Testis (tissue), 3 donors: ENCODE measurements around the gene DMWD. TPM values are rescaled to one million over a fixed set of nuclear protein-coding genes. Genes with fewer than 3 reads are reported as not detected.

ENCODE experiments used
- DNase-seq: peaks from one replicate; pipeline ENCODE4 v3.0.0-alpha.2; 2019
- H3K27ac ChIP-seq, 2 donors: fragments of 200-600 bp; sonication (generic); one replicate each; pipeline ENCODE4 v1.5.1; 2019
- H3K27me3 ChIP-seq: fragments of 200-600 bp; sonication (generic); one replicate; pipeline ENCODE4 v1.5.1; 2019
- H3K36me3 ChIP-seq: fragments of 200-600 bp; sonication (generic); one replicate; pipeline ENCODE4 v1.5.1; 2017; ENCODE audit warnings: low read depth; ENCODE audit errors: missing control alignments
- H3K4me1 ChIP-seq: fragments of 200-600 bp; sonication (generic); one replicate; pipeline ENCODE4 v1.5.1; 2019
- H3K4me3 ChIP-seq, 2 donors: fragments of 200-600 bp; sonication (generic); one replicate each; pipeline ENCODE4 v1.5.1; 2017 to 2019
- H3K9me3 ChIP-seq: fragments of 200-600 bp; sonication (generic); one replicate; pipeline ENCODE4 v1.5.1; 2017
- POLR2A ChIP-seq: fragments of 450-650 bp; IDR thresholded peaks from one replicate; pipeline ENCODE4 v1.6.1; 2017; ENCODE audit warnings: antibody characterized with exemption, mild to moderate bottlenecking, moderate library complexity
- WGBS, 2 donors: methylation state at CpG; one replicate each; pipeline ENCODE4 v1.1.5; 2018; 5-methylcytosine and 5-hydroxymethylcytosine counted together
- intact Hi-C: fragments of 100-400 bp; cut with DNase I; formaldehyde crosslinking; loops from one replicate; pipeline ENCODE4 v1.15.1; 2023; ENCODE audit warnings: low total_unique reads
- polyA plus RNA-seq: library from polyadenylated mRNA; stranded (reverse); fragments of 350-450 nt; fragmentation: Illumina TruSeq; extraction: RNeasy Lipid Tissue Mini Kit (QIAGEN cat#74804); gene quantifications from one replicate; pipeline ENCODE4 v1.2.3, GENCODE V29; 2014; ENCODE audit warnings: low read depth, low replicate concordance; ENCODE audit not compliant: insufficient read depth
- total RNA-seq, 2 donors: library from RNA; depleted of rRNA; stranded (reverse); fragments of >200 nt; gene quantifications; one replicate each; pipeline ENCODE4 v1.2.3, GENCODE V29; 2016
- TF ChIP-seq, protein P1 (sequence below), 3 experiments: fragments of 450-650 bp in 2 of 3; fragments of 200-600 bp in 1 of 3; sonication (generic) in 1 of 3; IDR thresholded peaks; one replicate each; pipeline ENCODE4 v1.5.1; 2016 to 2019; ENCODE audit warnings: antibody characterized with exemption in 3 of 3, mild to moderate bottlenecking in 2 of 3, moderate library complexity in 1 of 3

Gene DMWD
- total and polyA plus RNA-seq, 3 donors from 2014 or later = 59.0 to 124 (median 111) TPM

DNA sequence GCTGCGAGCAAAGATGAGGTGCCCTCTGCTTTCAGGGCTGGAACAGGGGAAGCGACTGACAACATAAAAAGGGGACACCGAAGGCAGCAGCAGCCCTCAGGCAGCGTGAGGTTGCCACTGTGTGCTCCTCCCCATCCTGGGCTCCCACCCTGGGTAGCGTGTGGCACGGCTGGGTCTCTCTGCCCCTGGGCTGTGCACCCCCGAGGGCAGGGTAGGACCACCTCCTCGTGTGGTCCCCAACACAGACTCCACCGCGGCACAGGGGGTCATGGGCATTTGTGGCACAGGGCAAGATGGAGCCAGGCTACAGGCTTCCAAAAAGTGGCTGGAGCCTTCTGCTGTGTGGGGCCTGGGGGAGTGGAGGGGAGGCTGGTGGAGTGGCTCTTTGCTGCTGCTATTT is 28.9 kb upstream of the DMWD start:
- intact Hi-C loops = no loop called here
- WGBS, 2 donors = 79 to 87% methylated on average over 9 to 10 of the region's 10 CpGs
- Histone ChIP-seq H3K4me1 (no peaks in the 10 kb centered on the region), H3K27me3 (no peaks in the 10 kb centered on the region), H3K9me3 (no peaks in the 10 kb centered on the region), H3K27ac (no peak overlapping the region), H3K36me3 (no peaks in the 10 kb centered on the region), H3K4me3 (no peak overlapping the region)
- no peak for TF ChIP-seq POLR2A
- TF ChIP-seq, protein P1, sequence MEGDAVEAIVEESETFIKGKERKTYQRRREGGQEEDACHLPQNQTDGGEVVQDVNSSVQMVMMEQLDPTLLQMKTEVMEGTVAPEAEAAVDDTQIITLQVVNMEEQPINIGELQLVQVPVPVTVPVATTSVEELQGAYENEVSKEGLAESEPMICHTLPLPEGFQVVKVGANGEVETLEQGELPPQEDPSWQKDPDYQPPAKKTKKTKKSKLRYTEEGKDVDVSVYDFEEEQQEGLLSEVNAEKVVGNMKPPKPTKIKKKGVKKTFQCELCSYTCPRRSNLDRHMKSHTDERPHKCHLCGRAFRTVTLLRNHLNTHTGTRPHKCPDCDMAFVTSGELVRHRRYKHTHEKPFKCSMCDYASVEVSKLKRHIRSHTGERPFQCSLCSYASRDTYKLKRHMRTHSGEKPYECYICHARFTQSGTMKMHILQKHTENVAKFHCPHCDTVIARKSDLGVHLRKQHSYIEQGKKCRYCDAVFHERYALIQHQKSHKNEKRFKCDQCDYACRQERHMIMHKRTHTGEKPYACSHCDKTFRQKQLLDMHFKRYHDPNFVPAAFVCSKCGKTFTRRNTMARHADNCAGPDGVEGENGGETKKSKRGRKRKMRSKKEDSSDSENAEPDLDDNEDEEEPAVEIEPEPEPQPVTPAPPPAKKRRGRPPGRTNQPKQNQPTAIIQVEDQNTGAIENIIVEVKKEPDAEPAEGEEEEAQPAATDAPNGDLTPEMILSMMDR (IDR thresholded peaks at IDR 0.05) = no peak
- DNase-seq = no peak

DNA sequence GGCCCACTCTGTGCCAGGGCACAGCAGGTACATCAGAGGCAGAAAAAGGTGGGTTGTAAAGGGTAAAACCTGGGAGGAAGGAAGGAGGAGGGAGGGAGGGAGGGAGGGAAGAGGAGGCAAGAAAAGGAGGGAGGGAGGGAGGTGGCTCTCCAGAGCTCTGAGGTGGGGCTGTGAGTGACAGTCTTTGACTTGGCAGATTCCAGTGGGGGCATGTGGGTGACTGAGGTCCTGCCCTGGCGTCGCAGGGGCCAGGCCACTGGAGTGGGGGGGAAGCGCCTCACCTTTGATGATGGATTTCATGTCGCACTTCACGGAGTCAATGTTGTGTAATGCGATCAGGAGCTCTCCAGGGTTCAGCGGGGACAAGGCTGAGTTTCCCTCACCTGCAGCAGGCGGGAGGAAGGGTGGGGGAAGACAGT is 28.5 kb upstream of the DMWD start:
- no peak for DNase-seq
- Histone ChIP-seq H3K4me1 (no peaks in the 10 kb centered on the region), H3K9me3 (no peaks in the 10 kb centered on the region), H3K36me3 (no peaks in the 10 kb centered on the region), H3K27ac (no peak overlapping the region), H3K4me3 (no peak overlapping the region), H3K27me3 (no peaks in the 10 kb centered on the region)
- no peak for TF ChIP-seq POLR2A
- TF ChIP-seq, protein P1 (IDR thresholded peaks at IDR 0.05) = no peak
- WGBS, 2 donors = 81 to 91% methylated on average over 8 of the region's 8 CpGs
- intact Hi-C loops = no loop called here

DNA sequence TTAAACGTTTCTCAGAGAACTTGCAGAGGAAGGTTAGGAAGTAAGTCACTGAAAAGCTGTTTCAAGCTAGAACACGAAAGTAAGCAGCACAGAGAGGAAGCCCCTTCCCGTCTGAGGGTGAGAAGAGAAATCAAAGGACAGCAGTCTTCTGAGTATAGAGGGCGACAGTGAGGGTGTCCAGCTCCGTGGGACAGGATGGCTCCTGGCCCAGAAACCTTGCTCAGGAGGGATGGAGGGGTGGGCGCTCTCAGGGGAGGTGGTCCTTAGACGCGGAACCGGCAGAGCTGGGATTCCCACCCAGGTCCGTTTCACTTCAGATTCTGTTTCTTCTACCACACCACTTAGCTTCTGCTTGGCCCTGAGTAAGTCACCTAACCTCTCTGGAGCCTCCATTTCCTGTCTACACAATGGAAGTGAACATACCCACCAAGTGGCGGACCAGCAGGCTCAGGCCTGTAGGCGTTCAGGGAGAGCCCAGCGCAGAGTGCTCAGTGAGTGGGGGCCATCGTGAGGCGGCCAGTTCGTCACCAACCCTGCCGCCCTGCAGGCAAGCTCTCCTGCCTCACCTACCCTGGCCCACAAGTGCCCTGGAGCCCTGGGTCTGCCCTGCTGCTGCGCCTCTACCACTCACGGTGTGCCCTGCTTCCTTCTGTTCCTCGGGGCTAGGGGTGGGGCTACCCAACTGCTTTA is 27.9 kb upstream of the DMWD start:
- Histone ChIP-seq H3K4me3 (no peak overlapping the region), H3K4me1 (no peaks in the 10 kb centered on the region), H3K27ac (no peak overlapping the region), H3K9me3 (no peaks in the 10 kb centered on the region), H3K36me3 (no peaks in the 10 kb centered on the region), H3K27me3 (no peaks in the 10 kb centered on the region)
- 66 to 77% methylated on average over 17 to 20 of the region's 20 CpGs for WGBS, 2 donors
- intact Hi-C loops = no loop called here
- TF ChIP-seq, protein P1 (IDR thresholded peaks at IDR 0.05) = no peak
- TF ChIP-seq POLR2A = no peak
- DNase-seq = no peak

DNA sequence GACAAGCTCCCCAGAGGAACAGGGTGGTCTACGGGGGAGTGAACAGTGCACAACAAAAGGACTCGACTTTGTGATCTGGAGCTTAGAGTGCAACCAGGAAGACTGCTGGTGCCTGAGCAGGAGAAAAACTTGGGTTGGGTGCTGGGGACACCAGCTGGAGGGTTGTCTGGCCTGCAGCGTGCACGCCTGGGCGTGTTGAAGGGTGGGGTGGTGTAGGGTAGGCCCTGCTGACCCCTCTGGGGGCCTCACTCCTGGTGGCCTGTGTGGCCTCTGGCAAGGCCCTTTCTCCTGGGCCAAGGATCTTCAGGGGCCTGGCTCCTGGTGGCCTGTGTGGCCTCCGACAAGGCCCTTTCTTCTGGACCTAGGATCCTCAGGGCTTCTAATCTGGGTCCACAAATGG is 27.1 kb upstream of the DMWD start:
- 67 to 79% methylated on average over 3 to 6 of the region's 6 CpGs for WGBS, 2 donors
- H3K4me1 ChIP-seq = no peaks in the 10 kb centered on the region
- H3K9me3 ChIP-seq = no peaks in the 10 kb centered on the region
- H3K27me3 ChIP-seq = no peaks in the 10 kb centered on the region
- intact Hi-C loops = no loop called here
- H3K36me3 ChIP-seq = no peaks in the 10 kb centered on the region
- no peak for TF ChIP-seq POLR2A
- TF ChIP-seq, protein P1 (IDR thresholded peaks at IDR 0.05) = no peak
- H3K4me3 ChIP-seq = no peak overlapping the region
- H3K27ac ChIP-seq = no peak overlapping the region
- DNase-seq = no peak

DNA sequence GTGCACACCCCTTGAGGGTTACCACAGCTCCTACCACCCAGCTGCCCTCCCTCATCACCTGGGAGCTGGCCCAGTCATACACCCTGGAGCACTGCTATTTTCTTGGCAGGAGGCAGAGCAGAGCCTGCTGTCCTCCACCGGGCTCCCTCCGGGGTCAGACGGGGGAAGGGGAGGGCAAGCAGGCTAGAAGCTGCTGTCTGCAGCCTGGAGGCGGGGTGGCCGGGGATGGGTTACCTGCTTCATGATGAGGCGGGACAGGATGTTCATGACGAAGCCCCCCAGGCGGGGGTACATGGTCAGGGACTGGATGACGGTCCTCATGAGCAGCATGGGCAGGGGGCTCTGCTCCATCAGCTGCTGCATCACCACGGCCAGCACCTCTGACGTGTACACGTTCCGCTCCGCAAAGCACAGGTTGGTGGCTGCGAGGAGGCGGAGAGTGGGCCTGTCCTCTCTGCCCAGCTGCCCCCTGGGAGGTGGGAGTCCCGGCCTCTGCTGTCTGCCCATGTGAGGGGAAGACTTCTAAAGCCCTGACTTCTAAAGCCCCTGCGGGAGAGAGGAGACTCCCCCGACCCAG is 25.2 kb upstream of the DMWD start:
- H3K36me3 ChIP-seq = no peaks in the 10 kb centered on the region
- no peak overlapping the region for H3K4me3 ChIP-seq
- H3K27me3 ChIP-seq = no peaks in the 10 kb centered on the region
- no peaks in the 10 kb centered on the region for H3K9me3 ChIP-seq
- no peaks in the 10 kb centered on the region for H3K4me1 ChIP-seq
- no peak for TF ChIP-seq POLR2A
- TF ChIP-seq, protein P1 (IDR thresholded peaks at IDR 0.05) = no peak
- intact Hi-C loops = no loop called here
- H3K27ac ChIP-seq = no peak overlapping the region
- 73 to 81% methylated on average over 8 to 19 of the region's 19 CpGs for WGBS, 2 donors
- DNase-seq = no peak
